GM21423 (cell line): Measurements from ENCODE around the gene KCTD20.
"Not testable (repeated sequence)": the region's sequence is repeated elsewhere in the genome, so short reads cannot be mapped to it uniquely, and the experiment has no call there.

ENCODE experiments used
- ATAC-seq: cut with Tn5 transposase; IDR thresholded peaks from one replicate; pipeline ENCODE4 v1.9.1; 2021; ENCODE audit warnings: mild to moderate bottlenecking, moderate library complexity; ENCODE audit not compliant: unreplicated experiment

The KCTD20 gene

GRCh38 chr6:36443471-36444428 is 950 bp downstream of the KCTD20 start:
- no peak for ATAC-seq

GRCh38 chr6:36444470-36444869 is 1.7 kb downstream of the KCTD20 start:
- no peak for ATAC-seq

GRCh38 chr6:36445621-36446020 is 2.8 kb downstream of the KCTD20 start:
- ATAC-seq = no peak

- not testable (repeated sequence) for ATAC-seq
Measured at GRCh38 chr6:36449173-36449572, 6.4 kb downstream of the KCTD20 start.

GRCh38 chr6:36452897-36453296 is 10.1 kb downstream of the KCTD20 start:
- ATAC-seq = not testable (repeated sequence)

GRCh38 chr6:36455486-36456027 is 12.8 kb downstream of the KCTD20 start:
- ATAC-seq = no peak

GRCh38 chr6:36459501-36459900 is 16.7 kb downstream of the KCTD20 start:
- no peak for ATAC-seq

GRCh38 chr6:36460916-36461315 is 18.1 kb downstream of the KCTD20 start:
- ATAC-seq = no peak

GRCh38 chr6:36461646-36462045 is 18.8 kb downstream of the KCTD20 start:
- no peak for ATAC-seq

- ATAC-seq = no peak
Measured at GRCh38 chr6:36463676-36464075, 20.9 kb downstream of the KCTD20 start.

- no peak for ATAC-seq
Measured at GRCh38 chr6:36464233-36464632, 21.4 kb downstream of the KCTD20 start.

GRCh38 chr6:36467625-36468024 is 24.8 kb downstream of the KCTD20 start:
- ATAC-seq = no peak

GRCh38 chr6:36469148-36469661 is 26.4 kb downstream of the KCTD20 start:
- no peak for ATAC-seq

- no peak for ATAC-seq
Measured at GRCh38 chr6:36469946-36470345, 27.1 kb downstream of the KCTD20 start.

- ATAC-seq = no peak
Measured at GRCh38 chr6:36478051-36478526, 35.3 kb downstream of the KCTD20 start.

GRCh38 chr6:36479256-36479655 is 36.5 kb downstream of the KCTD20 start:
- no peak for ATAC-seq

- ATAC-seq = not testable (repeated sequence)
Measured at GRCh38 chr6:36483326-36483725, 40.5 kb downstream of the KCTD20 start.

- ATAC-seq = no peak
Measured at GRCh38 chr6:36484736-36485135, 41.9 kb downstream of the KCTD20 start.

GRCh38 chr6:36487698-36488097 is 44.9 kb downstream of the KCTD20 start:
- no peak for ATAC-seq

- no peak for ATAC-seq
Measured at GRCh38 chr6:36488221-36488620, 45.4 kb downstream of the KCTD20 start.

- ATAC-seq = no peak
Measured at GRCh38 chr6:36489426-36489825, 46.6 kb downstream of the KCTD20 start.
